IPS-20b (cell line): ENCODE measurements around the gene XAF1.

Experiments
- H3K27ac ChIP-seq: one replicate; pipeline ENCODE4 v1.5.1; 2013; ENCODE audit warnings: low read length
- H3K27me3 ChIP-seq: 2 replicates; pipeline ENCODE4 v1.6.1; 2013; ENCODE audit warnings: mild to moderate bottlenecking, low read length, inconsistent platforms; ENCODE audit not compliant: insufficient read depth
- H3K36me3 ChIP-seq: 2 replicates; pipeline ENCODE4 v1.6.1; 2013; ENCODE audit warnings: low read depth, mild to moderate bottlenecking, inconsistent platforms, low read length, moderate library complexity; ENCODE audit not compliant: insufficient read depth
- H3K4me1 ChIP-seq: 2 replicates; pipeline ENCODE4 v1.6.1; 2013; ENCODE audit warnings: mild to moderate bottlenecking, control low read depth, inconsistent platforms, low read length, moderate library complexity; ENCODE audit not compliant: insufficient read depth
- H3K4me3 ChIP-seq: 2 replicates; pipeline ENCODE4 v1.5.1; 2013; ENCODE audit warnings: mild to moderate bottlenecking, low read length, inconsistent platforms
- H3K9ac ChIP-seq: 2 replicates; pipeline ENCODE4 v1.6.1; 2013; ENCODE audit warnings: low read depth, mild to moderate bottlenecking, inconsistent platforms, low read length, moderate library complexity
- H3K9me3 ChIP-seq: 2 replicates; pipeline ENCODE4 v1.6.1; 2013; ENCODE audit warnings: mild to moderate bottlenecking, low read depth, low read length, inconsistent platforms; ENCODE audit not compliant: insufficient read depth

XAF1 gene

DNA sequence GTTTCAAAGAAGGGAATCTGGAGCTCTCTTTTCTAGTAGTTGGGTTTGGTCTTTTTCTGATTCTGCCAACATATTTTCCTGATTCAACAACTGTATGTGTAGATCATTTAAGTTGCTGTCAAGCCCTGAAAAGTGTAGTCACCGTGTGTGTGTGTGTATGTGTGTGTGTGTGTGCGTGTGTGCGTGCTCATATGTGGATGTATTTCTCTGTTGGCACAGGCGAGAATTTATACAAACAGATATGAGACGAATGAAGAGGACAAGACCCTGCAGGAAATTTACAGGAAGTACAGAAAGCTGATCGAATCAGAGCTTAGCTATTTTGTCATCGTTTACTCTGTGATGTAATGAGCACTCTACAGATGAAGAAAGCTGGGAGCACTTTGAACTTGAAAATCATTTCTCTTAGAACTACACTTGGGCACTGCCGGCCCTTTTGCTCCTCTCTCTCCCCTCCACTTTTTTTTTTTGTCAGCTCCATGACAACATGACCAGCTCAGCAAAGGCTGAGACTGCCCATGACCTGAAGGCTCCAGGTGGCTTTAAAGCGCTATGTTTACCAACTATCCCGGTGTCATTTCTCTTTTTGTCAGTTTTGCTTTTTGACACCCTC is 31.3 kb downstream of the XAF1 start:
- Histone ChIP-seq H3K36me3 (no peaks in the 10 kb centered on the region), H3K27me3 (no peaks in the 10 kb centered on the region; the same call in 1 of the 2 replicates), H3K9ac (no peak overlapping the region), H3K27ac (no peak overlapping the region), H3K9me3 (no peaks in the 10 kb centered on the region; the same call in 1 of the 2 replicates), H3K4me1 (no peaks in the 10 kb centered on the region), H3K4me3 (no peak overlapping the region)

DNA sequence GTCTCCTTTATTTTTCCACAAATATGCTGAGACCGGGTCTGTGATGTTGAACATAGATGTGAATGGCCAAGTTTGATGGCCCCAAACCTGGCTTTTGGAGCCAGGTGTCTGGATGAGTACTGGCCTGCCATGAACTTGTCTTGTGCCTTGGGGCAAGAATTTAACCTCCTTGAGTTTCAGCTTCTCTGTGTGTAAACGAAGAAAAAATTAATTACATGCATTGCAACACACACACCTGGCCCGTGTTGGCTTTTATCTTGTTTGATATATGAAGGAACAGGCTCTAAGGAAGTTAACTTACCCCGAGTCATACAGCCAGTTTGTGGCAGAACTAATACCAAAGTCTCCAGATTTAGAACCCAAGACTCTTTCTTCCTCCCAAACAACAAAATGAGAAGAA is 33.3 kb downstream of the XAF1 start:
- Histone ChIP-seq H3K9me3 (no peaks in the 10 kb centered on the region; the same call in 1 of the 2 replicates), H3K27me3 (no peaks in the 10 kb centered on the region; the same call in 1 of the 2 replicates), H3K4me1 (no peaks in the 10 kb centered on the region), H3K9ac (no peak overlapping the region), H3K4me3 (no peak overlapping the region), H3K36me3 (no peaks in the 10 kb centered on the region), H3K27ac (no peak overlapping the region)

DNA sequence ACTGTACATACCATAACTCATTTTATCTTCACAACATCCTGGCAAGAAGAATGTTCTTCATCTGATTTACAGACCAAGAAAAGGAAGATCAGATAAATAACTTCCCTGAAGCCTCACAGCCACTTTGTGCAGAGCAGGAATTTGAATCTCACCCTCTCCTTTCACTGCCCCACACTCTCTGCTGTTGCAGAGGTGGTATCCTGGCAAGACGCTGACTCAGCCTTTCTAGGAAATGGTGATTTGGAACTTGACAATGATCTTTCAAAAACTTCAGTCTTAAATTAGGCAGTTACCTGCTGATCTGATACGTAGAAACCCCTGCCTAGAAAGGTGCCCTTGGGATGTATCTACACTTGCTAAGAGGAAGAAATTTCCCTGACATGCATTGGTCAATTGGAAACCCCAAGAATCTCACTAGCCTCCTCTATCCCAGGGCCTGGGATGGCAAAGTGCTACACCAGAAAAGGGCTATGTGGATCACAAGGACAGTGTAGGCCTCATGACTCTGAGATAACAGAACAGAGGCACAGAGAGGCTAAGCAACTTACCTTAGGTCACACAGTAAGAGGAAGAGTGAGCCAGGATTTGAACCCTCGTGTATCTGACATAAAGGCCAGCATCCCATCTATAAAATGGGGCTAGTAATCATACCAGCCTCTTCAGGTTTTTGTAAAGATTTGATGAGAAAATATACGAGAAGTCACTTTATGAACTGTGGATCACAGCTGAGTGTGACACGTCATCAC is 38.1 kb downstream of the XAF1 start:
- H3K36me3 ChIP-seq, result no peaks in the 10 kb centered on the region
- no peak overlapping the region for H3K27ac ChIP-seq
- H3K4me1 ChIP-seq, result no peaks in the 10 kb centered on the region
- H3K9me3 ChIP-seq, result no peaks in the 10 kb centered on the region
- H3K4me3 ChIP-seq, result no peak overlapping the region
- peaks cover 6% of the 10 kb centered on the region; the same call in 1 of the 2 replicates for H3K27me3 ChIP-seq
- H3K9ac ChIP-seq, result no peak overlapping the region

DNA sequence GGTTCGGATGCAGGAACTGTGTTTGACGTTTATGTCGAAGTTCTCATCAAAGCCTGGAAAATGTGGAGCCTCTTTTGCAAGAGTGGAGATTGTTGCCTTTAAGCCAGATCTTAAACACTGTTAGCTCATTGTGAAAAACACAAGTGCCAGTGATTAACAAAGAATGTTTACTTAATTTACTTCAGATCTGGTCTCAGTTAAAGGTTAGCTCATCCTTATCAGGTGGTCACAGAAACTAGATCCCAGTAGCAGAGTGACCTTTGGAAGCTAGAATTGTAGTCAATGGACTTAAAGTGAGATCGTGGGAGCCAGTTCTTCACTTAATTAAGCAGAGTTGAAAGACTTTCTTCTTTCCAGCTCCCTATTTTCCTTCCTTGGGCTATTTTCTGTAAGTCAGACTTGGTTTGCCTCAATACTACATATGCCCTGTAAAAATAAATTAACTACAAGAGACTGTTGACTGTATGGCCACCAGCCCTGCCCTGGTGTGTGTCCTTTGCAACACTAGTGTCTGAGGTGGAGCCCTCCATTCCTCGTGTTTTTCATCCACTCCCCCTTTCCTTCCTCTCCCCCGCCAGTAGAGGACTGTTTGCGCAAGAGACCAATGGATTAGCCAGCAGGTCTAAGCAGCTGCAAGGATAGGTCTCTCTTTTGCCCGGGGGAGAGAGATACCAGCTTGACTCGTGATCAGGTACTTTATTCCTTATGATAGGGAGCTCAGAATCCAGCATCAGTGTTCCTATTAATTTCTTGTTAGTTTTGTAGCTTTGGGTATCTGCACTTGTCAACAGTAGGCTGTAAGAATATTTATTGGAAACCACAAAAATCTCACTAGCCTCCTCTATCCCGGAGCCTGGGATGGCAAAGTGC is 40.4 kb downstream of the XAF1 start:
- H3K27ac ChIP-seq, result no peak overlapping the region
- H3K4me3 ChIP-seq, result no peak overlapping the region
- no peaks in the 10 kb centered on the region for H3K36me3 ChIP-seq
- peaks cover 6% of the 10 kb centered on the region; the same call in 1 of the 2 replicates for H3K4me1 ChIP-seq
- peaks cover 12% of the 10 kb centered on the region; the same call in 1 of the 2 replicates for H3K27me3 ChIP-seq
- no peaks in the 10 kb centered on the region for H3K9me3 ChIP-seq
- no peak overlapping the region for H3K9ac ChIP-seq

DNA sequence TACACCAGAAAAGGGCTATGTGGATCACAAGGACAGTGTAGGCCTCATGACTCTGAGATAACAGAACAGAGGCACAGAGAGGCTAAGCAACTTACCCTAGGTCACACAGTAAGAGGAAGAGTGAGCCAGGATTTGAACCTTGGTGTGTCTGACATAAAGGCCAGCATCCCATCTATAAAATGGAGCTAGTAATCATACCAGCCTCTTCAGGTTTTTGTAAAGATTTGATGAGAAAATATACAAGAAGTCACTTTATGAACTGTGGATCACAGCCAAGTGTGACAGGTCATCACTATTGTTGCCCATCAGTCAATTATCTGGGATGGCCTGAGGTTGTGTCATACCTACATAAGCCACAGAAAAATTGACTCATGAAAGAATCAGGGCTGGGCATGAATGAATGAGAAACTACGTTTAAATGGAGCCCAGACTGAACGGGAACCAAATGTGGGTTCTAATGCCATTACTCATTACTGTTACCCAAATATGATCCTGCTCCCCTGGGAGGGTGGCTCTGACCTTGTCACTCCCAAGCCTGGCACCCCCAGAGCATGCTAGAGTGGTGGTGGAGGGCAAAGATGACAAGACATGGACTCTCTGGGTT is 41.1 kb downstream of the XAF1 start:
- Histone ChIP-seq H3K27ac (no peak overlapping the region), H3K9me3 (no peaks in the 10 kb centered on the region), H3K4me3 (no peak overlapping the region), H3K9ac (no peak overlapping the region), H3K27me3 (peaks cover 12% of the 10 kb centered on the region; the same call in 1 of the 2 replicates), H3K4me1 (peaks cover 6% of the 10 kb centered on the region; the same call in 1 of the 2 replicates), H3K36me3 (no peaks in the 10 kb centered on the region)

DNA sequence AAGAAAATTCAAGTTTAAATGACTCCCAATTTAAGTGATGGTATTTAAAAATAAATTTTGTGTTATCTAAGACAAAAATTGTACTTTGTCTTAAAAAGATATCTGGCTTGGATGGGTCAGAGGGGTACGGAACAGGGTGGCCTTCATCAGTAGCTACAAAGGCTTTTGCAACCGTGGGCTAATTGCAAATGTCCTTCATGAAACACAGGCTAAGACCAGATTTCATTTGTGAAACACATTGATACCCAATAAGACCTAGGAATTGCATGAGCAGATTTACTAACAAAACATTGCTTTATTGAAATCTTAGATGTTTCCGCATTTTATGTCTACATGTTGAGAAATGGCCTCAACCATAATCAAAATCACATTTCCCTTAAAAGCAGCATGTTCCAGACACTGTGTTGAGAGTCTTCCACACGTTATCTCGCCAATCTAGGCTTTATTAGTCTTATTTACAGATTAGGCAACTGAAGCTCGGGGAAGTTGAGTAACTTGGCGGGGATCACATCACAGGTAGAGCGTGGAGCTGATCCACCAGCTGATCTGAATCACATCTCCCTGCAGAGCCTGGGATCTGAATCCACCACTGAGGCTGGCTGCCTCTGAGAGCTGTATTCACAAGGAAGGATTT is 42.0 kb downstream of the XAF1 start:
- H3K9me3 ChIP-seq, result no peaks in the 10 kb centered on the region
- H3K4me3 ChIP-seq, result no peak overlapping the region
- H3K27me3 ChIP-seq, result peaks cover 12% of the 10 kb centered on the region; the same call in 1 of the 2 replicates
- H3K9ac ChIP-seq, result no peak overlapping the region
- peaks cover 6% of the 10 kb centered on the region; the same call in 1 of the 2 replicates for H3K4me1 ChIP-seq
- H3K36me3 ChIP-seq, result no peaks in the 10 kb centered on the region
- H3K27ac ChIP-seq, result no peak overlapping the region

DNA sequence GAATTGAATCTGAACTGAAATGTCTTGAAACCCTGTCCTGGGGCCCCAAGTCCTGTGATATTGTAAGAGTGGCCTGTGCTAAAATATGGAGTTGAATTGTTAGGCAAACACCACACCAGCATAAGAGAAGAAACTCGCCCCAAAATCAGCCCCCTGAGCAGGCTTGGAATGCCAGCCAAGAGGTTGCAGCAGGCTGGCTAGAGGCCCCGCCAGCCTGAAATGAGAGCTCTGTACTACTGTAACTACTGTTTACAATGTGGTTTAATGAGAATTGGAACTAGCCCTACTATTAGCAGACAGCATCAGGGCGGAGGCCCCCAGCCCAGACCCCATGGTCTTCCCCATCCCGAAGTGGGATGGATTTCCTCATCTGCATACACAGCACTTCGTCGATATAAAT is 43.9 kb downstream of the XAF1 start:
- no peak overlapping the region for H3K4me3 ChIP-seq
- H3K36me3 ChIP-seq, result no peaks in the 10 kb centered on the region
- H3K27me3 ChIP-seq, result peaks cover 12% of the 10 kb centered on the region; the same call in 1 of the 2 replicates
- no peak overlapping the region for H3K27ac ChIP-seq
- no peaks in the 10 kb centered on the region for H3K9me3 ChIP-seq
- H3K4me1 ChIP-seq, result peaks cover 6% of the 10 kb centered on the region; the same call in 1 of the 2 replicates
- no peak overlapping the region for H3K9ac ChIP-seq

DNA sequence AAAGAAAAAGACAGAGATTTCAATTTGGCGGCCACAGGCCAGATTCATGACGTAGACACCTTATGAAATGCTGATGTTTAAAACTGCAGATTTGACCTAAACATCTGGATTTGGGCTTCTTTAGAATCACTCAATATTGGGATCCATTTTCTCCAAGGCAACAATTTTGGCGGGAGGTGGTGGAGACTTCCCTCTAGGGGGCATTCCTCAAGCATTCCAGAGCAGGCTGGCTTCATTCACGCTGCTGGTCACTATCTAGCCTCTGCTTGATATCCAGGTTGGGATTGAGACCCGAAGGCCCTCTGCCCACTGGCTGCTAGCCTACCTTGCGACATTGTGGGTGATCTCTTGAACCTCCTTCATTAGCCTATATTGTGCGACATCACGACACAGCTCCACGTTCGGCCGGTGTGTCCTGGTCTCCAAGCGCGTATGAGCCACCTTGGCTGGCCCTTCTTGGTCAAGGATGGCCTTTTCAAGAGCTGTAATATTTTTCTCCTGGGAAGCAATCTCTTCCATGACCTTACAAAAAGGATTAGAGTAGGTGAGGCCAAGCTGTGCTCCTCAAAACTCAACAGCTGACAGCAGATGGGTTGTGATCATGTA is 44.7 kb downstream of the XAF1 start:
- Histone ChIP-seq H3K9ac (no peak overlapping the region), H3K4me1 (peaks cover 6% of the 10 kb centered on the region; the same call in 1 of the 2 replicates), H3K4me3 (no peak overlapping the region), H3K9me3 (no peaks in the 10 kb centered on the region), H3K27ac (no peak overlapping the region), H3K36me3 (no peaks in the 10 kb centered on the region), H3K27me3 (peaks cover 12% of the 10 kb centered on the region; the same call in 1 of the 2 replicates)

DNA sequence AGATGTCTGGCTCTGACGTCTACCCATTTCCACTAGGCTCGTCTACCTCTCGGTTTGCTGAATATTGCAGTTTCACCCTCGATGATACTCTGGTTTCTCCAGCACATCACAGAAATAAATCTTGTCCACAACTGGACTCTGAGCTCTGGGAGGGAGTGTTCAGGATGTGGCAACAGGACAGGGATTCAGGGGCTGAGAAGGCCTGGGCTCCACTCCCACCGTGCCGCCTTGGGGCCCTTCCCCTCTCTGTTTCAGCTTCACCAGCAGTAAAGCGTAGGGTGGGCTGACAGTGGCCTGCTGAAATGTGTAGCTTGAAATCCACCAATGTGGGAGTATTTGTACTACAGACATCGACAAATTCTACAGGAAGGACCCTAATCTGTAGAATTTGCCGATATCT is 55.7 kb downstream of the XAF1 start:
- Histone ChIP-seq H3K9me3 (peaks cover 4% of the 10 kb centered on the region), H3K4me1 (no peaks in the 10 kb centered on the region), H3K36me3 (no peaks in the 10 kb centered on the region), H3K4me3 (no peak overlapping the region), H3K27ac (no peak overlapping the region), H3K9ac (no peak overlapping the region), H3K27me3 (no peaks in the 10 kb centered on the region)

DNA sequence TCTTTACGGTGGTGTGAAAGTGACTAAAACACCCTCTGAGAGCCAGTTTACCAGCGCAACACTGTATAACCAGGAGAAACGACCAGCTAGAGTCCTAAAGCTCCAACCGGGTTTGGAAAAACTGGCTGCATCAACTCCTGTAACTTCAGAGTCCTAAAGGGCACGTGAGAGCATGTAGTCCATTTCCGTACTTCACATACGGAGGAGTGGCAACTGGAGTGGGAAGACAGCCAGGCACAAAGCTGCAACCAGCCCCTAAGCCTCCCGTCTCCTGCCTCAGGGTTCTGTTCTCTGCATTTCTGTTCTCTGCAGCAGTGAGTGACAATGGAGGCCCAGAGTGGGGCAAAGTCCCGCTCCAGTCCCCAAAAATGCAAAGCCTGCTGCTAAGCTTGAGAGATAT is 56.4 kb downstream of the XAF1 start:
- Histone ChIP-seq H3K36me3 (no peaks in the 10 kb centered on the region), H3K4me3 (no peak overlapping the region), H3K4me1 (no peaks in the 10 kb centered on the region), H3K27me3 (no peaks in the 10 kb centered on the region), H3K27ac (no peak overlapping the region), H3K9ac (no peak overlapping the region), H3K9me3 (peaks cover 4% of the 10 kb centered on the region)
